Measurements from ENCODE around the gene NCK2.

Gene NCK2

GRCh38 chr2:105904938-105905337 lies 160.2 kb downstream of the NCK2 start:
- H3K4me3 ChIP-seq (ENCODE audit: low read depth, low read length), result no peak overlapping the region
- no peak for TF ChIP-seq CTCF (IDR thresholded peaks at IDR 0.05; ENCODE audit: low read depth, low read length)
- no peak for DNase-seq (ENCODE audit: low read depth, low spot score)
- in situ Hi-C loops (cut with HindIII; ENCODE audit: low sequenced_read_pairs), result no loop called here

DNA sequence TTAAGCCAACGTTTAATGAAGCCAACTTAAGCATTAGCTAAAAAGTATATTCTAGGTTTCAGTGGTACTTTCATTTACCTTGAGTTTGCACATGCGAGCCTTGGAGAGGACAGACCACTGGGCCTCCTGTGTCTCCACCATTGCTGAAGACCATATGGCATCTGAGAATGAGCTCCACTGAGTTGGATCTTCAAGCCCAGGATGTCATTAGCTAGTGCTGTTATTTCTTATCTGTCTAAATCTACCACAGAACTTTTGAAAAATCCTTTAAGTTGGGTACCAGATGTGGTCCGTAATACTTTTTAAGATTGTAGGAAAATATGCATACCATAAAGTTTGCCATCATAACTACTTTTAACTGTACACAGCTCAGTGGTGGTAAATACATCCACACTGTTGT lies 161.8 kb downstream of the NCK2 start:
- TF ChIP-seq CTCF (IDR thresholded peaks at IDR 0.05; ENCODE audit: low read depth, low read length), result no peak
- in situ Hi-C loops (cut with HindIII; ENCODE audit: low sequenced_read_pairs), result no loop called here
- no peak for DNase-seq (ENCODE audit: low read depth, low spot score)
- no peak overlapping the region for H3K4me3 ChIP-seq (ENCODE audit: low read depth, low read length)

DNA sequence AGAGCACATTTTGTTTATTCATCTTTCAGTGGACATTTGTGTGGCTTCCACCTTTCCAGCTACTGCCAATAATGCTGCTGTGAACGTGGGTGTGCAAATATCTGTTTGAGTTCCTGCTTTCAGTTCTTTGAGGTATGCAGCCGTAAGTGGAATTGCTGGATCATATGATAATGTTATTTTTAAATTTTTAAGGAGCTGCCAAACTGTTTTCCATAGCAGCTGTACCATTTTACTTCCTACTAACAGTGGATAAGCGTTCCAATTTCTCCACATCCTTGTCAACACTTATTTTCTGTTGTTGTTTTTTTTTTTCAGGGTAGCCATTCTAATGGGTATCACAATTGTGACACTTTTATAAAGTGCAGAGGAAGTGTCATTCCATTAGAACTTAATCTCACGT lies 162.5 kb downstream of the NCK2 start:
- no peak overlapping the region for H3K4me3 ChIP-seq (ENCODE audit: low read depth, low read length)
- in situ Hi-C loops (cut with HindIII; ENCODE audit: low sequenced_read_pairs), result no loop called here
- TF ChIP-seq CTCF (IDR thresholded peaks at IDR 0.05; ENCODE audit: low read depth, low read length), result no peak
- DNase-seq (ENCODE audit: low read depth, low spot score), result no peak

DNA sequence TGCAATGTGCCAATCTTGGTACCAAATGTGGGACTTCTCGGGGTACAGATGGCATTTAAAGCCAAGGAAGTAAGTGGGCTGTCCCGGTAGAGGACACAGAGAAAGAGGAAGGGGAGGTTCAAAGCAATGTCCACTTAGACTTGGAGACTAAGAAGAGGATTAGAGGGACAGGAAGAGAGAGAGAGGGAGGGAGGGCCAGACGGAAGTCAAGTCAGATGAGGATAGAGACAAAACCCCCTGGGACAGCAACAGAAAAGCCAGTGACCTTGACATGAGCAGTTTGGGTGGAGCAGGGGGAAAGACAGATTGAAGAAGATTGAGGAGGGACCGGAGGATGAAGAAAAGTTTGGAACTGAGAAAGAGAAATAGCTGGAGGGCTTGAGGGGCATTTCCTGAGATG lies 164.5 kb downstream of the NCK2 start:
- no peak for DNase-seq (ENCODE audit: low read depth, low spot score)
- in situ Hi-C loops (cut with HindIII; ENCODE audit: low sequenced_read_pairs), result no loop called here
- H3K4me3 ChIP-seq (ENCODE audit: low read depth, low read length), result no peak overlapping the region
- no peak for TF ChIP-seq CTCF (IDR thresholded peaks at IDR 0.05; ENCODE audit: low read depth, low read length)

DNA sequence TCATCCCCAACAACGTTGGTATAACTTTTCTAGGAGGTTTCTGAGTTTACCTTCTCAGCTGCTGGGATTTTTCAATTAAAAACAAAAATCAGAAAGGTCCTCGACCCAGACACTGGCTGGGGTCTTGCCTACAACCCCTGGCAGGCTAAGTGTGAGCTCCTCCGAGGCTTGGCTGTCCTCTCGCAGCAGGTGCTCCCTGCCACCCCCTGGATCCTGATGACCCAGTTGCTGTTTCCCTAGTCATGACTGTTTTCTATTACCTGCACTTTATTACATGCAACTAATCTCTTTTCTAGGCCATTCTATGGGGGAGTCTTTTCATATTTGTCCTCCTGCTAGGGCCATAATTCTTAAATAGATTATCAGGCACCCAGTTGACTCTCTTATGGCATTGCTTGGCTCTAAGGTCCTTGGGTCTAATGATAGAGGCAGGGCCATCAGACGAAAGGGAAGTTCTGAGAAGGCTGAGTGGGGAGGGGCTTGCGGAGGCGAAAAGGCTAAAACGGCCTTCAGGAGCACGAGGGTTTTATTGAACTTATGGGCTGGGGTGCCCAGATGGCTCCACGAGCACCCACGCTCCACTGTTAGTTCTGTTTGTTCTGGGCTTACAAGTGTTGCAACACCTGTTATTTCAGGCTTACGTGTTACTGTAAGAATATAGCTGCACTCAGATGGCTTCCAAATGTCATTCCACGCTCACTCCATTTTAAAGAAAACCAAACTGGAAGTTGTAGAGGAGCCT lies 166.0 kb downstream of the NCK2 start:
- in situ Hi-C loops (cut with HindIII; ENCODE audit: low sequenced_read_pairs), result no loop called here
- H3K4me3 ChIP-seq (ENCODE audit: low read depth, low read length), result no peak overlapping the region
- no peak for DNase-seq (ENCODE audit: low read depth, low spot score)
- TF ChIP-seq CTCF (IDR thresholded peaks at IDR 0.05; ENCODE audit: low read depth, low read length), result no peak

DNA sequence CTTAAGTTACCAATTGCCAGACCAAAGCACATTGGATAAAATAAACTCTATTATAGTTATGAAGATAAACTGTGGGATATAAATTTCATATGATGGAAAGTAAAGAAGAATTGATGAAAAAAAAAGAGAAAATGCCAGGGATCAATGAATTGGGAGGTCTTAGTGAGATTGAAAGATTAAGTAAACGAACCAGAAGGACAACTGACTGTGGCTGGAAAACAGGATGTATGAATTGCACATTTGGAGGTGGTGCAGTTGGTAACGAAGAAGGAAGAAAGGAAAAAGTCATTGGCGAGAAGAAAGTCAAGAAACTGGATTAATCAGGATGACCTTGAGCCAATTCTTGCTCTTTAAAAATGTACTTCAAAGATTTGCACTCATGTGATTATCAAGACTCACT lies 166.7 kb downstream of the NCK2 start:
- H3K4me3 ChIP-seq (ENCODE audit: low read depth, low read length), result no peak overlapping the region
- in situ Hi-C loops (cut with HindIII; ENCODE audit: low sequenced_read_pairs), result no loop called here
- no peak for TF ChIP-seq CTCF (IDR thresholded peaks at IDR 0.05; ENCODE audit: low read depth, low read length)
- no peak for DNase-seq (ENCODE audit: low read depth, low spot score)

Data from astrocyte of the spinal cord (primary cell).